HG03045 (cell line): Measurements from ENCODE around the gene PTPN3.

ENCODE experiments used
- ATAC-seq: cut with Tn5 transposase; IDR thresholded peaks from one replicate; pipeline ENCODE4 v1.9.1; 2021; ENCODE audit warnings: mild to moderate bottlenecking, moderate library complexity; ENCODE audit not compliant: unreplicated experiment

Gene PTPN3

DNA sequence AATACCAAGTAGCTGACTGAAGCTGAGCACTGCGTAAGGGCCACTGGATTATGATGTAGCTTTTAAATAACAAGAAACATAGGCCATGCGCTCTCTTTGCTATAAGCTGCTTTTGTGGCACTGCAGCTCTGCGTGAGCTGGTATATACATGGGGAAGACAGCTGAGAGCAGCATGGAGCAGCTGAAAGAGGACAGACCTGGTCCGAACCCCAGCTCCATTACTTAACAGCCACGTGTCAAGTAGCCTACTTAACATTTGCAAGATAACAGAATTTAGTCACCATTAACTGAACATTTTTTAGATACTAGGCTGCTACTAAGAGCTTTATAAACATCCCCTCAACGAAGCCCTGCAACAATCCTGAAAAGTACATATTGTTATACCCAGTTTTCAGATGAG, 69.3 kb downstream of the PTPN3 start:
- ATAC-seq, result no peak

DNA sequence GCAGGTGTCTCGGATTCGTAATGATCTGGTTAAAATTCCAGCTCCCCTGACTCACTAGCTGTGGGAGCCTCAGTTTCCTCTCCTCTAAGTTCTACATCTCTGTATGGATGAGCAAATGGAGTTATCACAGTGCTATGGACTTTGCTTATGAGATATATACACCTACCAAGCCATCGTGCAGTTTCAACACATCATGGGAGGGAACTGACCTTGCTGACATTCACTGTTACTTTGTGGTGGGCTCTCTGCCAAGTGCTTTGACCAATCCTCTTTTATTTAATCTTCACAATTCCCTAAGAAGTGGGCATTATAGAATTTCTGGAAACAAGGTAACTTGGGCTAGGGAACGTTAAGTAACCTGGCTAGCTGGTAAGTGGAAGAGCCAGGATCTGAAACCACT, 70.2 kb downstream of the PTPN3 start:
- ATAC-seq, result no peak

DNA sequence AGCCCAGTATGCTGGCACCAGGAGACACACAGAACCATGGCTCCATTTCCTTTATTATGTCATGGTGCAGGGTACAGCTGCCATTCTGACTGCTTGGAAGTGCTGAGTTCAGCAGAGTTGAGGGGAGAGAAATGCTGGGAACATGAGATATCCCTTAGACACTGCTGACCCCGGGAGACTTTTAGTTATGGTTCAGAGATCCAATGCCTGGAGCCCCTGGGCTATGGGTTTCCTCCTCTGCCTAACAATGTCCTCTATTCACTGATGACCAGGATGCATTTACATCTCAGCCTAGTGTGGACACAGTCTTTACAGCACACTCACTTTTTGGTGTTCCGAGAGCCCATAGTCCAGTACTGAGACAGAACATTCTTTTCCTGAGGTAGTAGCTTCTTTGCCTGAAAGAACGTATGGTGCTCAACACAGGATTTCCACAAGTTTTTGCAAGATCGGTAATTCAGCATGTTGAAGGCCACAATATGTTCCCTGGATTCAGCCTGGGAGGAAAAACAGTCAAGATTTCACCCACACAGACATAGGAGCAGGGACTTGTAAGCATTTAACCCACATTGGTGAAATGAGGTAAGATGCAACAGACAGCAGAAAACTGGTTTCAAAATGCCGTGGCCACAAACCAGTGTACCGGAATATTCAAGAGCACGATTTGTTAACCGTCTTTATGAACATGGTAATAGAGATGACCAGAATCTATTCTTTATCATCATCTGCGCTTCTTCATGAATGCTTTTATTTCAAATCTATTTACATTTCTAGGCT, 71.3 kb downstream of the PTPN3 start:
- ATAC-seq, result no peak

DNA sequence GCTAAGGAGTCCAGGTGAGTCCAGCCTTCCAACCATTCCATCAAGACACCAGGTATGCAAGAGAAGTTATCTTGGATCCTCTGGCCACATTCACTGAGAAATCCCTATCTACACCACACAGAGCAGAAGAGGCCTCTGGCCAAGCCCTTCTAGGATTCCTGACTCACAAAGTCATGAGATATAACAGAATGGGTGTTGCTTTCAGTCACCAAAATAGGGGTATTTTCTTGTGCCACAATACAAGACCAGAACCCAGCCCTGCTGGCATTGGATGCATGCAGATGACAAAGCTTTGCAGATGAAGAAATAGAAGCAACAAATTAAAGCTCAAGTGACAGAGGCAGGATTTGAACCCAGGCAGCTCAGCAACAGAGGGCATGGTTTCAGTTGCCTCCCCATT, 73.5 kb downstream of the PTPN3 start:
- no peak for ATAC-seq

DNA sequence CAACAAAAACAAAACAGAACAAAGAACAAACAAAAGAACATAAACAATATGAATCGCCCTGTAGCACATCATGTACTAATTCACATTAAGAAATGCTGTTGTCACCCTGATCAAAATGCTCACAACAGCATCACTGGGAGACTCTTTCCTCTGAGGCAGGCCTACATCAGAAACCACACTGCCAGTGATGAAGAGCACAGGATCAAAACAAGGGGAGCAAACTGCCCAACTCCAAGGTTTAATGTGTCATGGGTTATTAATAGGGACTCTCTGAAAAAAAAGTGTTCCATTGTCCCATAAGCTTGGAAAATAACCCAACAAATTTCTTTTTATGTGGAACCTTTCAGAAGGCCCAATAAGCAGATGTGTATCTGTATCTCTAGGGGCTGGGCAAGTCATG, 74.2 kb downstream of the PTPN3 start:
- ATAC-seq, result no peak

DNA sequence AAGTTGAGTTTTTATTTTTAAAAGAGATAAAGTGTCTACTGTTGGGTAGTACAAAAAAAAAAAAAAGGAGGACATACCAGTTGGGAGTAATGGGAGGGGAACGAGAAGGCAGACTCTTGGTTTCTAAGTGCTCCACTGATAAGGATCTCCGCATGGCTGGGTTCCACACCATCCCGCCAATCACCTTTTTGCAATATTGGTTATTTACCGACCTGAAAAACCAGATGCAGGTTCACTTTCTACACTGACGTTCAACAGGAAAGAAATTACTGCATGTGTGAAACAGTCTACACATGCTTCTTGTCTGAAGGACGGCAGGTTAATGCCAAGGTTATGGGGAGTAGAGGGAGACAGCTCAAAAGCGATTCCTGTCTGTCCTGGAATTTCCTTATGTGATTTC, 75.5 kb downstream of the PTPN3 start:
- ATAC-seq, result no peak

DNA sequence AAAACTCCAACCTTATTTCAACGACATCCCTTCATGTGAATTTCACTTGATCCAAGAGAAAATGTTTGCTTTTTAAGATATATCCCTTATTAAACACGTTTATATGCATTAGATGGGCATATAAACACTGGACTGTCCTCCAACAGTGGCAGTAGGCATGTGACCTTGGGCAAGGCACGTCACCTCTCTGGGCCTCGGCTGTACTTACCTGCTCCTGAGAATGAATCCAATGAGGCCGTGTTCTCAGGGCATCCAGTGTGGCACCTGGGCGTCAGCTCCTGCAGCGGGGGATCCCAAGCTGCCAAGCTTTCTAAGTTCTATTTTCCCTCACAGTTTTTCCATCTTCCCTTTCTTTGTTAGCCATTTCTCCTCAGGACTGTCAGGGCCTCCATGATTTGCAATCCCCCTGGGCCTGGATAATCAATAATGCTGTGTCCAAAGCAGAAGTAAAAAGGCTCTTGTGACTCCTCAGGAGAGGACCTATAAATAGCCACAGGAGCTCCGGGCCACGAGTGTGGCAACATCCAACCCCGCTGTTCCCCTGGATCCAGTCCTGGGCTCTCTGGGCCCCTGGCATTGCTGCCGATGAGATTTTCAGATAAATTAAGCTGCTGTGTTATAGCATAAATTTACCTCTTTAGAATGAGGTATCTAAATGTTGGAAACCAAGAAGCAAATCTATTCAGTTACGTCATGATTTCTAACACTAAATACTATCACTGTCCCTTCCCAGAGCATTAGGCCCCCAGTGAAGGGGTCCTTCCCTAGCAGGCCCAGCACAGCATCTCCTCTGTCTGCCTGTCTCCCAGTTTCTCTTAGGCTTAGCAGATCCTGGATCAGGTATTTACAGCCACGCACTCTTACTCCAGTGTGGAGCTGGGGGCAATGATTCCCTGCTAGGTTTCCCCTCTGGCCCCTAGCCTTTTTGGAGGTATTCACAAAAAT, 76.8 kb downstream of the PTPN3 start:
- ATAC-seq, result no peak

DNA sequence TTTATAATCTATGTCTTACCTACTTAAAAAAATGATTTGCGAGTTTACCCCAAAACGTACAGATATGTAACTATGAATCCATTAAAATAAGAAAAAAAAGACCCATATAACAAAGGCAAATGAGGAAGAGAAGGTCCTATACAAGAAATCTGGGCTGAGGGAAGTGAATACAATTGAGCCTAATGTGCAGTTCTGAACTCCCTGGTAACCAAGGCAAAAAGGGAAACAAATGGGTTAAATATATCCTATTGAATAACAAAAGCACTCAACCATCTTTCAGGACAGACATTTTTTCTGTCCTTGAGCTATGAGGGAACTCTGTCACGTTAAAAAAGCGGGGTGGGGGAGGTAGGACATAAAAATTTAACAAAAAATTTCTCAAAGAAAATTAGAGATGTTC, 78.6 kb downstream of the PTPN3 start:
- no peak for ATAC-seq

DNA sequence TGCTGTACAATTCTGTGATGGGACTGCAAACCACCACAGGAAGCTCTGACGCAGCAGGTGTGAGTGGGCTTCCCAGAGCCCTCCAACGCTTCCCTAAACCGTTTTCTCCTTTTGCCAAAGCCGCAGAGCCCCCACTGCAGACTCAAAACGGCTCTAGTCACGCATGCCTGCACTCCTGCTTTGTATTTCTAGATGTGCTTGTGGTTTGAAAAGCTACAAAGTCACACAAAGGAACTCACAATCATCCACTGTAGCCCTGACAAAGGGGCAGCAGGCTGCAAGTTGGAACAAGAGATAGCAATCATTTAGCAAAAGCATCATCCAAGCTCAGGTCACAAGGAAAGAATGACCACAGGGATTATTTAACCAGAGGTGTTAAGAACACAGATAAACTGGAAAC, 79.3 kb downstream of the PTPN3 start:
- peak; percentile 36 for ATAC-seq

DNA sequence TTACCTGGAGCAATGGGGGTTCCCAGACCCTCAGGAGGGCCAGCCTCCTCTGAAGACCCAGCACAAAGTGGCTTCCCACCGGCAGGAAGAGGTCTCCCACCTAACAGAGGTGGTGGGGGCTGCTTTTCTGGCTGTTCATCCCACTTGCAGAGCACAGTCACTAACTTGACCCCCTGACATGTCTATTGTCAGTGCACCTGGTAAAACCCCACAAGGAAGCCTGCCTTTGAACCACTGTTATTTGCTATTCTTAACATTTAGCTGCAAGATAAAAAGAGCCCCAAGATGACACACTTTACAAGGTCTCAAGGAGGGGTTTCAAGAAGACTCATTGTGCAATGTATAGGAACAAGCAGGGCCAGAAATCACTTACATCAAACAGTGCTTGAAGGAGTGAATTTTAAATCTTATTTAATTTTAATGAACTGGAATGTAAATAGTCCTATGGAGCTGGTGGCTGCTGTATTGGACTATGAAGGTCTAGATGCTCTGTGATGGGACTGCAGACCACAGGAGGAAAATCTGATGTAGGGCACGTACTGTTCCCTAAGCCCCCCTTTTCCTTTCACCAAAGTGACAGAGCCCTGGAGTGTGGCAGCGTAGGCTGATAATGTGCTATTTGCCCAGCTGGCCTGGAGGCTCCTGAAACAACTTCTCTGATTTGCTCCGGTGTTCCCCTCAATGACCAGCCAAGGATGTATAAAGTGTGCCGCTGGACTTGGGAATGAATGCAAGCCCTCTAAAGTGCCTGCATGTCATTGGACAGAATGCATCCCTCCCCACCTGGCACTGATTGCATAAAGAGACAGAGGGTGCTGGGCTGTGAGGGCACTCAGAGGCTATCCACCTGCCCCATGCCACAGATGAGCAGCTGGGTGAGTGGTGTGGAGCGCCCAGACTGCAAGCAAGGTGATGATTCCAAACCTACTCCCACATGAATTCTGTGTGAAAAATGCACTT, 80.2 kb downstream of the PTPN3 start:
- ATAC-seq, result no peak

DNA sequence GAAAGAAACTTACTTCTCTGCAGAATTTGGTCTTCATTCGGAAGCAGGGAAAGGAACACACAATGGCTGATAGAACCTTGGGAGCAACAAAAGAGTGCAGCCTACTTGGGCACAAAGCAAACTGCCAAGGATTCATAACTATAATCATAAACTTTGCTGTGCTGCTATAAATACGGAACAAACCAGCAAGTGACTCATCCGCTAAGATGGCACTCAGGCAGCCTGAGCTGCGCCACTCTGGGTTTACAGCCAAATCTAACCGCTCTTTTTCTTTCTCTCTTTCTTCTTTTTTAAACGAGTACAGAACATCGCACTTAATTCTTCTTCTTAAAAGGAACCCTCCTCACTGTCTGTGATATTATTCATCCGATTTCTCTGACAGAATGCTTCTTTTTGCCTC, 81.1 kb downstream of the PTPN3 start:
- ATAC-seq, result no peak

DNA sequence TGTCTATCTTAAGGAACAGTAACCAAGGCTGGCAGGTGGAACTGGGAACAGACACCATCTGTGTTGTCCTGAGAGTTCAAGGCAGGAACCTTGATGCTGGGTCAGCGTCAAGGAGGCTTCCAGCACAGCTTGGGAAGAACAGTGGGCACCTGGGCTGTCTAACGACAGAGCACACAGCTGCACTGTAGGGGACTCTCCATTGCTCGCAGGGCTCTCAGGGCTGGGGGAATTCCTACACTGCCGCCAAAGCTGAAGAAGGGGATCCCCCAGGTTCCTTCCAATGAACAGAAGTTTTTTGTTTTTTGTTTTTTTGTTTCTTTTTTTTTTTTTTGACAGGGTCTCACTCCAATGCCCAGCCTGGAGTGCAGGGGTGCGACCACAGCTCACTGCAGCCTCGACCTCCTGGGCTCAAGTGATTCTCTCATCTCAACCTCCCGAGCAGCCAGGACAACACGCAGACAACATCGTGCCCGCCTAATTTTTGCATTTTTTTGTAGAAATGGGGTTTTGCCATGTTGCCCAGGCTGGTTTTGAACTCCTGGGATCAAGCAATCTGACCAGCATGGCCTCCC, 81.9 kb downstream of the PTPN3 start:
- peak; percentile 56 for ATAC-seq

DNA sequence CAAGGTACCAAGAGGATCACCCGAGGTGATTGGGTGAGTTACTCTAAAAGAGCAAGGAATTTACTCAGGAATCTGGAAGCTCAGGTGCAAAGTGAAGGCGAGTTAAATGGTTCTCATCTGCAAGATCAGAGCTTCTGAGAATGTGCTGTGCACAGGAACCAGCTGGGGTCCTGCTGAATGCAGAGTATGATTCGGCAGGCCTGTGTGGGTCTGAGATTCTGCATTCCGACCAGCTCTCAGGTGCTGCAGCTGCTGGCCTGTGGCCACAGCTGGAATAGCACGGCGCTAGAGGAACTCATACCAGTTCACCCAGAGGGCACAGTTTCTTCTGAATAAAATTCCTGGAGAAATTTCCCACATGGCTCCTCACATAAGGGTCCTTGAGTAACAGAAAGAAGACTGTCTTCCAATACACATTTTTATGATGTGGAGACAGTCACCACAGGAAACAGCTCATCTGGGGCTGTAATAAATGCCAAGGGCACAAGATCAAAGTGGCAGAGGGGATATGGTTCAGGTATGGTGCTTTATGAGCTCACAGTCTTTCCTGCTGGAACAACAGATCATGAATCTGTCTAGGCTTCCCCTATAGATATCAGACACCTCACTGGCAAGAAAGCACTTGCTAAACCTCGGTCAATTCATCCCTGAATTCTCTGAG, 83.9 kb downstream of the PTPN3 start:
- no peak for ATAC-seq

DNA sequence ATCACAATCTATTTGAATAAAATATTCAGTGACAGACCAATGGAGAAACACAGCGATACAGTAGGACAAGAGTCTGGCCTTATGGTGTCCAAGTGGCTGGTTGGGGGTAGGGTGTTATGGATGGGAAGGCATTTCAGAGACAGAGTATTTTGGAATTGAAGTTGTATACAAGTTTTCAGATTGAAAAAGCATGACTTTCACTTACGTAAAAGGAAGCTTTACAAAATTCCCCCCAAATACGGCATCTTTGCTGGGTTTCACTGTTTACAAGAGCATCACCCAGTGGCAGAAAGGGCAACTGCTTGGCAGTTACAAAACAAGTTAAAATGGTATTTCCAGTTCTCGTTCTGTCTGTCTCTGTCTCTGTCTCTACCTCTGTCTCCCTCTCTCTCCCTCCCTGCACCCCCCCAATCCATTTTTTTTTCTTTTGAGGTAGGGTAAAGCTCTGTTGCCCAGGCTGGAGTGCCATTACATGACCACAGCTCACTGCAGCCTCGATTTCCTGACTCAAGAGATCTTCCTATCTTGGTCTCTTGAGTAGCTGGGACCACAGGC, 86.2 kb downstream of the PTPN3 start:
- no peak for ATAC-seq

DNA sequence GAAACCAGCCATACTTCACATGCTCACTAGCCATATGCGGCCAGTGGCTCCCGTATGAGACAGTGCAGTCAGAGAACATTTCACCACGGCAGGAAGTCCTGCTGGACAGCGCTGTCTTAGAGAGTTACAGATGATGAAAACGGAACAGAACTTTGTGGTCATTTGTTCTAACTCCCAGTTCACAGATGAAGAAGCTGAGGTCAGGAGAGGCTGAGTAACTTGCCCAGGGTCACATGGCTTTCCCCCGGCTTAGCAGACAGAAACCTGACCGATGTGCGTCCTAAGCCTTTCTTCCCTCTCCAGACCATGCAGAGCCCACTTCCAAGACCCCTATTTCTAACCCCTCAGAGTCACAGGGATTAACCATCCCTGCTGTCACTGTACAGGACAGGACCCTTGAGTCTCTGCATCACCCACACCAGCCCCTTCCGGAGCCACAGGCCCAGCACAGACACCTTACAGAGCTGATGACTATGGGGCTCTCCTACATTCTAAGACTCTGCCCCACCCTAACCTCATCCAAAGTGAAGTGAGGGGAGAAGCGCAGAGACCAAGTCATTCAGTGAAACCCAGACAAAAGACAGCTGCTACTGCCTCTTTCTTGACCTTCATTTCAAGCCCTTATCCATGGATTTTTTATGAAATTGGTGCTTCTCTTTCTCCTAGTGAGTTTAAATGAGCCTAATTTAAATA, 86.9 kb downstream of the PTPN3 start:
- peak; percentile 81 for ATAC-seq

DNA sequence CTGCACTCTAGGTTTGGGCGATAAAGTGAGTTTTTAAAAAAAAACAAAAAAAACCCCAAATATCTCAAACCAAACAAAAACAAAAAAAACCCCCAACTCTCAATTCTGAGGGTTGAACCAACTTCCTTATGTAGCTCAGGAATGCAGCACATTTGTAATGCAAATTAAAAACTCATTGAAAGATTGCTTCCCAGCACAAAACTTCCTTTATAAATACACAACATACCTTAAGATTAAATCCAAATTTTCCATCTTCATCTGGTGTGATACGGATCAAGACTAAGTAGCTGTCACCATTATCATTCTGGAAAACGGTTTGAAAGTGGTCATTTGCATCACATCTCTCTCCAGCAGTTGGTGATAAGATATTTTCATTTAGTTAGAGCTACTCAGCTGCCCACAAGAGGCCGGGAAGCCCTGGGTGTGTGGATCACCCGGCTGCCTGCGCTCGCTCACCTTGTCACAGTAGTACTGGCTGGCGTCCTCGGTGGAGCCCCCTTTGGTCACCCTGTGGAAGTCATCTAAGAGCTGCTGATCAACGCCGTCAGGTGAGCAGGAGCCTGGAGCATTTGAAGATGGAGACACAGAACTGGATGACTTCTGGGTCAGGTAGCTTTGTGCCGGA, 88.2 kb downstream of the PTPN3 start:
- no peak for ATAC-seq

DNA sequence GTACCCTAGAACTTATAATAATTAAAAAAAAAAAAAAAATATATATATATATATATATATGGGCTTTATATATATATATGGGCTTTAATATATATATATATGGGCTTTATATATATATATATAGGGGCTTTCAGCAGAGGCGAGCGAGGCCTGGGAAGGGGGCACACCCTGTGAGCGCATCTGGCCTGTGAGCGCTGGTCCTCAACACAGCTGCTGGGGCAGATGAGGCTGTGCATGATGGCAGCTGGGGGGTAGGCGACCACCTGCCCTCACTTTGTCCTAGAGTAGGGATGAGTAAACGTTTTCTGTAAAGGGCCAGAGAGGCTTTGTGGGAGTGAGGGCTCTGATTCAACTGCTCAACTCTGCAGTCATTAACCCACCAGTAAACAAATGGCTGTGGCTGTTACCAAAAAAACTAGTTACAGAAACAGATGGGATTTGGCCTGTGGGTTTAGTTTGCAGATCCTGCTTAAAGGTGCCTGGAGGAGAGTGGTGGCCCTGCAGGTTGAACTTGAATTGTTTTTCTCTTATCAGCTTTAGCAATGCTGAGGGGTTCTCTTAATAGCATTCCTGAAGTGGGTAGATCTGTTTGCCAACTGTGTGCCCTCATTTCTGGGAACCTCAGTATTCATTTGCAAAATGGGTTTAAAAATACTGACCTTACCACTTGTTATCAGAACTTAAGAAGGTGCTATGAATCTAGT, 89.2 kb downstream of the PTPN3 start:
- ATAC-seq, result no peak

DNA sequence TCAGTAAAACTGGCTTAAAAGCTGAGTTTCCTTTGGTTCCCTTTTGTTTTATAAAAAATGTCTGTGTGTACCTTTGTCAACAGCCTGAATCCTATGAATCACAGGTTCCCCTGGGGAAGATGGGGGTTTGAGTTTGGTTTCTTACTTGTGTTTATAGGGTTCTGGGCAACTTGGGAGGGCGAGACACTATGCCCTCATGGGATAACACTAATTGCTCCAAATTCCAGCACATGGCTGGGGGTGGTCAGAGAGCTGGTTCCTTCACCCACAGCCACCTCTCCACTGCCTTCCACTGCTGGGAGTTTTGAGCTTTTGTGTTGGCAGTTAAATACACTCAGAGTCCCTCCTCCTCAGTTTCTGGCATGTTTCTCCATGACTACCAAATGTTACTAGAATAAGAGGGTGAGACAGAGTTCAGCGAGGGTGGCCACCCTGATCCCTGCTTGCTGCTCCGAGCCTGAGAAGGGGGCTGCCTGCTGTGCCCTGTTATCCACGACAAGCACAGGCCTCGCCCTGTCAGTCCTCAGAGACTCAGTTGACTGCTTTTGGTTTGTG, 94.3 kb downstream of the PTPN3 start:
- no peak for ATAC-seq
